ENCODE data around the gene MCL1. TPM values are rescaled to one million over a fixed set of nuclear protein-coding genes. Genes with fewer than 3 reads are reported as not detected.
"Not testable (repeated sequence)": the region's sequence is repeated elsewhere in the genome, so short reads cannot be mapped to it uniquely, and the experiment has no call there.

The MCL1 gene
- total RNA-seq, 1 experiment from 2014 or later, result 261 TPM

DNA sequence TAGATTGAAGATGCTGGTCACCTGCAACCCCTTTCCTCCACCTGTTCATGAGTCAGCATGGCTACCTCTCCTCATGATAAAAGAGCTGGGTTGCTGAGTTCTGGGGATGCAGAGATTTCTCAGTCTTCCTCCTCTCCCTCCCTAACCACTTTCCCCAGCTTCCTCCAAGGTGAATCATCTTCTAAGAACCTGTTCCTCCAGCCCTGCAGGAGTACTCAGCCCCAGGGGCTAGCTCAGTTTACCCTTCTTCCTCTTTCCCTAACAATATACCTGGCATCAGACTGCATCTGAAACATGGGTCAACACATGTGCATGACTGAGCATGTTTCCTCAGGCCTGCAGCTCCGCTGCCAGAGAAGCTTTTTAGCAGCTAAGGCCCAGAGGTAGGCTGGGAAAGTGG lies 44.7 kb upstream of the MCL1 start:
- intact Hi-C loops (cut with micrococcal nuclease; ENCODE audit: unreplicated experiment), result loop anchor here (5.0 to 10.0 kb wide), 2 partner anchors 71 to 188 kb away; partner anchors contain the start of gene GOLPH3L
- not testable (repeated sequence) for BruUV-seq (replicated peaks); H3K27me3 Mint-ChIP-seq (ENCODE audit: unreplicated experiment); H3K9me3 Mint-ChIP-seq (ENCODE audit: low read depth, unreplicated experiment)
- CTCF ChIA-PET, result interaction anchor here (0.6 to 1.0 kb wide), 5 partner anchors 63 to 372 kb away, joined by 3 to 6 read pairs (median 3); partner anchors contain the start of gene GOLPH3L
- peak overlapping the region; percentile 5 for H3K4me3 Mint-ChIP-seq (ENCODE audit: low read depth, unreplicated experiment)
- peaks cover 53% of the 10 kb centered on the region for H3K36me3 Mint-ChIP-seq (ENCODE audit: insufficient read depth, unreplicated experiment)
- H3K4me1 Mint-ChIP-seq (ENCODE audit: low read depth, unreplicated experiment), result peaks cover 66% of the 10 kb centered on the region
- peak; percentile 71 for DNase-seq
- peak overlapping the region; percentile 79 for H3K27ac Mint-ChIP-seq (ENCODE audit: unreplicated experiment)

DNA sequence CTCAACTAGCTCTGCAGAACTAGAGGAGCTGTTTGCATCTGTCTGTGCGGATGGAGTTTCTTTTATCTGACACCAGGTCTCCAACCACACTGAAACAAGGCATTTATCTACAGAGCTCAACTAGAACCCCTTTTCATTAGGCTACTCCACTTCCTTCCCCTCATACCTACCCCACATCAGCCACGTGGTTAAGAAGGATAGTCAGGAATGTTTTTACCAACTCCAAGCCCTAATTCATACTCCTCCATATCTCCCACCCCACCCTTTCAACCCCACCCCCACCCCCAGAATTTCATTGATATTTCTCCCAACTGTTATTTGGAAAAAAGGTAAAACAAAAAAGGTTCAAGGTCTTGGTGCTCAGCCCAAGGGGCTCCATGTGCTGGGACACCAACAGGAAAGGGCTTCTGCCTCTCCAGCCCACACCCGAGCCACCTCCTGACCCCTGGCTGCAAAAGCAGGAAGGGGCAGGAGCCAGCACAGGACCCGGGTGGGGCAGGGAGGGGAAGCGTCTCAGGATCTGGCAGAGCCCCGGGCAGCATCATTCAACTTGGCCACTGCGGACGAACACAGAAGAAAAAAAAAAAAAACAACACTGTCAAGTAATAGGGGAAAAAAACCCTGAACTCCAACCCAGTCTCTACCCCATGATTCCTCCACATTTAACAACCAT lies 43.0 kb upstream of the MCL1 start:
- CTCF ChIA-PET, result interaction anchor here (0.5 to 1.9 kb wide), 4 partner anchors 13 to 250 kb away, joined by 3 to 6 read pairs (median 4); partner anchors contain the start of gene MCL1
- H3K27me3 Mint-ChIP-seq (ENCODE audit: unreplicated experiment), result no peaks in the 10 kb centered on the region
- intact Hi-C loops (cut with micrococcal nuclease; ENCODE audit: unreplicated experiment), result loop anchor here (5.0 to 10.0 kb wide), 2 partner anchors 72 to 190 kb away; partner anchors contain the start of gene GOLPH3L
- H3K4me3 Mint-ChIP-seq (ENCODE audit: low read depth, unreplicated experiment), result no peak overlapping the region
- H3K36me3 Mint-ChIP-seq (ENCODE audit: insufficient read depth, unreplicated experiment), result peaks cover 57% of the 10 kb centered on the region
- no peaks in the 10 kb centered on the region for H3K9me3 Mint-ChIP-seq (ENCODE audit: low read depth, unreplicated experiment)
- TF ChIP-seq, protein P1, sequence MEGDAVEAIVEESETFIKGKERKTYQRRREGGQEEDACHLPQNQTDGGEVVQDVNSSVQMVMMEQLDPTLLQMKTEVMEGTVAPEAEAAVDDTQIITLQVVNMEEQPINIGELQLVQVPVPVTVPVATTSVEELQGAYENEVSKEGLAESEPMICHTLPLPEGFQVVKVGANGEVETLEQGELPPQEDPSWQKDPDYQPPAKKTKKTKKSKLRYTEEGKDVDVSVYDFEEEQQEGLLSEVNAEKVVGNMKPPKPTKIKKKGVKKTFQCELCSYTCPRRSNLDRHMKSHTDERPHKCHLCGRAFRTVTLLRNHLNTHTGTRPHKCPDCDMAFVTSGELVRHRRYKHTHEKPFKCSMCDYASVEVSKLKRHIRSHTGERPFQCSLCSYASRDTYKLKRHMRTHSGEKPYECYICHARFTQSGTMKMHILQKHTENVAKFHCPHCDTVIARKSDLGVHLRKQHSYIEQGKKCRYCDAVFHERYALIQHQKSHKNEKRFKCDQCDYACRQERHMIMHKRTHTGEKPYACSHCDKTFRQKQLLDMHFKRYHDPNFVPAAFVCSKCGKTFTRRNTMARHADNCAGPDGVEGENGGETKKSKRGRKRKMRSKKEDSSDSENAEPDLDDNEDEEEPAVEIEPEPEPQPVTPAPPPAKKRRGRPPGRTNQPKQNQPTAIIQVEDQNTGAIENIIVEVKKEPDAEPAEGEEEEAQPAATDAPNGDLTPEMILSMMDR (IDR thresholded peaks at IDR 0.05; ENCODE audit: unreplicated experiment), result no peak
- DNase-seq, result no peak
- BruUV-seq (replicated peaks), result TSS peak; percentile 14
- H3K27ac Mint-ChIP-seq (ENCODE audit: unreplicated experiment), result peak overlapping the region; percentile 79
- peaks cover 57% of the 10 kb centered on the region for H3K4me1 Mint-ChIP-seq (ENCODE audit: low read depth, unreplicated experiment)

- no peaks in the 10 kb centered on the region for H3K27me3 Mint-ChIP-seq (ENCODE audit: unreplicated experiment)
- no TSS peak for BruUV-seq (replicated peaks)
- H3K36me3 Mint-ChIP-seq (ENCODE audit: insufficient read depth, unreplicated experiment), result peaks cover 64% of the 10 kb centered on the region
- intact Hi-C loops (cut with micrococcal nuclease; ENCODE audit: unreplicated experiment), result loop anchor here (2.0 to 10.0 kb wide), 4 partner anchors 45 to 191 kb away; partner anchors contain the start of gene GOLPH3L
- peaks cover 61% of the 10 kb centered on the region for H3K4me1 Mint-ChIP-seq (ENCODE audit: low read depth, unreplicated experiment)
- peak; percentile 48 for DNase-seq
- H3K9me3 Mint-ChIP-seq (ENCODE audit: low read depth, unreplicated experiment), result no peaks in the 10 kb centered on the region
- TF ChIP-seq, protein P1 (IDR thresholded peaks at IDR 0.05; ENCODE audit: unreplicated experiment), result peak; percentile 65
- H3K27ac Mint-ChIP-seq (ENCODE audit: unreplicated experiment), result peak overlapping the region; percentile 42
- H3K4me3 Mint-ChIP-seq (ENCODE audit: low read depth, unreplicated experiment), result no peak overlapping the region
- CTCF ChIA-PET, result interaction anchor here (0.7 to 1.9 kb wide), 4 partner anchors 42 to 73 kb away, joined by 3 to 6 read pairs (median 3); partner anchors contain the start of gene MCL1
Measured at GRCh38 chr1:150621497-150622302, 42.3 kb upstream of the MCL1 start.

DNA sequence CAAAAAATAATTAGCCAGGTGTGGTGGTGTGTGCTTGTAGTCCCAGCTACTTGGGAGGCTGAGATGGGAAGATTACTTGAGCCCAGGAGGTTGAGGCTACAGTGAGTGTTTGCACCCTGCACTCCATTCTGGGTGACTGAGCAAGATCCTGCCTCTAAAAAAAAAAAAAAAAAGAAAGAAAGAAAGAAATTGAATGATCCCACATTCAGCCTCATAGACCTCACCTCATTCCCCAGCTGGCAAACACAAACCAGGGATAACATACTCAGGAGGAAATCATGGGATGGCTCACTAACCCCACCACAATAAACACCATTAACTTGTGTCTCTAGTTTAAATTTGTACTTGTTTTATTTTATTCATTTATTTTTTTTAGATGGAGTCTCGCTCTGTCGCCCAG lies 41.5 kb upstream of the MCL1 start:
- H3K27ac Mint-ChIP-seq (ENCODE audit: unreplicated experiment), result peak overlapping the region; percentile 20
- peaks cover 71% of the 10 kb centered on the region for H3K36me3 Mint-ChIP-seq (ENCODE audit: insufficient read depth, unreplicated experiment)
- DNase-seq, result no peak
- peaks cover 69% of the 10 kb centered on the region for H3K4me1 Mint-ChIP-seq (ENCODE audit: low read depth, unreplicated experiment)
- TF ChIP-seq, protein P1 (IDR thresholded peaks at IDR 0.05; ENCODE audit: unreplicated experiment), result no peak
- intact Hi-C loops (cut with micrococcal nuclease; ENCODE audit: unreplicated experiment), result loop anchor here (2.0 to 10.0 kb wide), 4 partner anchors 44 to 191 kb away; partner anchors contain the start of gene GOLPH3L
- H3K27me3 Mint-ChIP-seq (ENCODE audit: unreplicated experiment), result no peaks in the 10 kb centered on the region
- no TSS peak for BruUV-seq (replicated peaks)
- H3K4me3 Mint-ChIP-seq (ENCODE audit: low read depth, unreplicated experiment), result no peak overlapping the region
- CTCF ChIA-PET, result interaction anchor here (0.7 to 1.6 kb wide), 3 partner anchors 9 to 73 kb away, joined by 3 to 5 read pairs (median 3); partner anchors contain the start of genes ENSA and MCL1
- H3K9me3 Mint-ChIP-seq (ENCODE audit: low read depth, unreplicated experiment), result no peaks in the 10 kb centered on the region

All from Calu3 (cell line).